HG02588 (cell line): ENCODE results near the gene ERICH2.

Experiments
- ATAC-seq: cut with Tn5 transposase; IDR thresholded peaks from one replicate; pipeline ENCODE4 v1.9.1; 2021; ENCODE audit warnings: mild to moderate bottlenecking, moderate library complexity; ENCODE audit not compliant: unreplicated experiment

The ERICH2 gene

DNA sequence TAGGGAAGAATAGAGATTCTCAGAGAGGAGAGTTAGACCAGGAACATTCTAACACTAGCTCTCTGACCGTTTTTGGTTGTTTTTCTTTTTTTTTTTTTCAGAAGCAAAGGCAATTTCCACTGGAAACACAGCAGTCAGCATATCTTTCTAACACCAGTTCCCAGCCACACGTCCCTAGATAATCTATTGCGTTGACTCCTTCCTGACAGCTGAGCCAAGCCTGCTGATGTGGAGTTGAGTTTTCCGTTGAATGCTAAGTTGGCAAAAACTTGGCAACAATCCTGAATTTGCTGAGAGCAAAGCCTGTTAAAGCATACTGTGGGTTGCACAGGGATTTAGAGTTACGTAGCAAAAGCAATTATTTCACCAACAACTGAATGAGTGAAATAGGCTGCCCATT is 65.8 kb downstream of the ERICH2 start:
- no peak for ATAC-seq

DNA sequence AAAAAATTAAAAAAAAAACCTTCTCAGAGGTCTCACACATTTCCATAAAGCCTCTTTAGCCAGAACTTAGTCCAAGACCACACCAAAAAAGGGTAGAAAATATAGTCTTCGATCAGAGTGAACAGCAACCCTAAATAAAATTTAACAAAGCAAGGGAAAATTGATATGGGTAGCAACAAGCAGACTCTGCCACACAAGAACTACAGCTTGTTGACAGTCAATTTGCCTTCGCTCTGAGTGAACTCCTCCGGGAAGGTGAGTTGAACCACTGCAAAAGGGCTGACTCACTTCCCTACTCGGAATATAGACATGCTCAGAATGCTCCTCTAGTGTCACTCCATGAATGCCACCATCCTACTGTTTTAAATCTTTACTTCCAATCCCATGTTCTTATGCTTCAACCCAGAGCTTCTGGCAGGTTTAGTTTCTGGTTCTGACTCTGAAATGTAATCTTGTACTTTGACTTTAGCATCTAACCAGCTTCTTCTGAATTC is 70.6 kb downstream of the ERICH2 start:
- ATAC-seq = no peak

DNA sequence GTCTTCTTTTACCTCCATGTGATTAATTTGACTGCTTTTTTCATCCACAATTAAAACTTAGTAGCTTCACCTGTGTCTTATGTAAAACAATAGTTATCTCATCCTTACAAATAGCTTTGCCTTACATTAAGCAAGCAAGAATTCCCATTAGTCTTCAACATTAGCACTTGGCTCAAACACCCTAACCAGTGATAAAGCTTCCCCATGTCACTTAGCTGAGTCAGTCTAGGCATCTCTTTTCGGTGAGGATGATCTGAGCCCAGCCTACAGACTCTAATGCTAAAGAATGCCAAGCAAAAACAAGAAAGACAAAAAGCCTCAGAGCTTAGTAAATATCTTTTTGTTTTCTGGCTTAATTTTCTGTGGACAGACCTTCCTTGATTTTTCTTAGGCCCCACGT is 72.6 kb downstream of the ERICH2 start:
- no peak for ATAC-seq

DNA sequence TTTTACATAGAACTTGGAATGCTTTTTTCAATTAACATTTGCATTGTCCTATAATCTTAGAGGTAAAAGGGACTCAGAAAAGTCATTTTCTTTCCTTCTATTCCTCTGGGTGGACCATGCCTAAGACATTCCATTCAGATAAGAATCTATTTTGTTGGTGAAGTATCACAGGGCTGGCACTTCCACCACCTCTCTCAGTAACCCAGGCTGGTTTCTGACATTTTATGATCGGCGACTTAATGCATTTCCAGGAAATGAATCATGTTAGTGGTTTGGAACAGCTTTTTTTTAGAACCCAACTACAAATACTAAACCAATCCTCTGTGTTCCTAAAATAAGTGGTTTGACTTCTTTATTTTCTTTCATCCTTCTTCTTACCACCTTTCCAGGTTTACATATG is 73.5 kb downstream of the ERICH2 start:
- ATAC-seq = no peak

DNA sequence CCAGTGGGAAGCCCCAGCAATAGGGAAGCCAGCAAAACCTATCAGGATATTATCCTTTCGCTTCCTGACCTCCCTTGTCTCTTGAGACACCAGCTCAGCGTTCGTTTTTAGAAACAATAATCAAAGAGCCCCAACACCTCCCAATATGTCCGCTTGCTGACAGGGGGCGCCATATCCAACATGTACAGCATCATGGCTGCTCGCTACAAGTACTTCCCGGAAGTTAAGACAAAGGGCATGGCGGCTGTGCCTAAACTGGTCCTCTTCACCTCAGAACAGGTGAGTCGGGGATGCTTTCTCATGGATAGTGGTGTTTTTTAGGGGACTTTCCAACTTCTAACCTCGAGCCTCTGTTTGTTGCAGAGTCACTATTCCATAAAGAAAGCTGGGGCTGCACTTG is 75.2 kb downstream of the ERICH2 start:
- ATAC-seq = no peak

DNA sequence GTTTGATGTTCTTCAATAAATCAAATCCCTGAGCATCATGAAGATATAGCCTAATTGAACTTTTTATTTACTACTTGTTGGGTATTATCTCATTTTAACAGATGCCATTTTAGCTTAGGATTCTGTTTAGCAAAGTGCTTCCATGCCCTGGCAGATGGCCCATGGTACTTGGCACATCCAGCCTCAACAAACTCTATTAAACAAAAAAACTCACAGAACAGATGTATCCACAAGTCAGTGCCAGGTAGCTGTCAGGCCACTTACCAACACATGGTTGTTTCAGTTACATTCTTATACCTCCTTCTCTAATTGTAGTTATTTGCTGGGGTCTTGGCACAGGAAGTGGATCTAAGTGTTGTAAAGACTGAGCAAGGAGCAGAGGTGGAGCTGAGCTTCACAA is 76.1 kb downstream of the ERICH2 start:
- ATAC-seq = no peak

DNA sequence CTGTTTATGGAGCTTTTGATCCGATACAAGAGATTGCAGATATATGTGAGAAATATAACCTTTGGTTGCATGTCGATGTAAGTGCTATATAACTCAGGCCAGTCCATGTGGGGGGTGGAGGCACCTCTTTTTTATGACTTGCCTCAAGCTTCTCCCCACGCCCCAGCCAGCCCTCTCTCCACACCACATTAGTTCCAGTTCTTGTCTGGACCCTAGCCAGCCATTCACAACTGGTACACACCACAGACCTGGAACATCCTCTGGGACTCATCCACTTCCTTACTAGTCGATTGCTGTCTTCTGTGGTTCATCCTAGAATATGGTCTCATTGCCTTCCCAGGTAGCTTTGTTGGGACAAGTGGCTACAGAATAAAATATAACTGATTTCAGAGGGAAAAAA is 77.5 kb downstream of the ERICH2 start:
- ATAC-seq = no peak
